ENCODE data around the gene TMEM131.

TMEM131 gene

DNA sequence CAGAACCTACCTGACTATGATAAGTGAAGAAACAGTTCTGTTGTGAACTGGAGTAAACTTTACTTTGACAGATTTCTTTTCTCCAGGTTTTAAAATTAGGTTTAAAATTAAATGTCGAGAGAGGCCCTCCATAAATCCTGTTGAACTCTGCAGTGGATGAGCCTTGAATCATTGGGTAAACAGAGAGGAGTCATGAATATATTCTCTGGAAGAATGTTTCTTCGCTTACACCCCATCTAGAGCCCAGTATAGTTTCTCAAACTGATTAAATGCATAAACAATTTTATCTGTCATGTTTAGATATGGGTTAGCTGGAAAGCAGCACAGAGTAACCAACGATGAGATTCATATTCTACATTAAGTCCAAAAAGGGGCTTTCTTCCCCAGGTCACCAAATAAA is 198.4 kb downstream of the TMEM131 start:
- TF ChIP-seq, protein P1, sequence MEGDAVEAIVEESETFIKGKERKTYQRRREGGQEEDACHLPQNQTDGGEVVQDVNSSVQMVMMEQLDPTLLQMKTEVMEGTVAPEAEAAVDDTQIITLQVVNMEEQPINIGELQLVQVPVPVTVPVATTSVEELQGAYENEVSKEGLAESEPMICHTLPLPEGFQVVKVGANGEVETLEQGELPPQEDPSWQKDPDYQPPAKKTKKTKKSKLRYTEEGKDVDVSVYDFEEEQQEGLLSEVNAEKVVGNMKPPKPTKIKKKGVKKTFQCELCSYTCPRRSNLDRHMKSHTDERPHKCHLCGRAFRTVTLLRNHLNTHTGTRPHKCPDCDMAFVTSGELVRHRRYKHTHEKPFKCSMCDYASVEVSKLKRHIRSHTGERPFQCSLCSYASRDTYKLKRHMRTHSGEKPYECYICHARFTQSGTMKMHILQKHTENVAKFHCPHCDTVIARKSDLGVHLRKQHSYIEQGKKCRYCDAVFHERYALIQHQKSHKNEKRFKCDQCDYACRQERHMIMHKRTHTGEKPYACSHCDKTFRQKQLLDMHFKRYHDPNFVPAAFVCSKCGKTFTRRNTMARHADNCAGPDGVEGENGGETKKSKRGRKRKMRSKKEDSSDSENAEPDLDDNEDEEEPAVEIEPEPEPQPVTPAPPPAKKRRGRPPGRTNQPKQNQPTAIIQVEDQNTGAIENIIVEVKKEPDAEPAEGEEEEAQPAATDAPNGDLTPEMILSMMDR (IDR thresholded peaks at IDR 0.05; ENCODE audit: unreplicated experiment in 3 of 3) = no peak
- H3K27me3 Mint-ChIP-seq (ENCODE audit: low read depth) = no peaks in the 10 kb centered on the region
- H3K4me1 Mint-ChIP-seq = no peaks in the 10 kb centered on the region
- H3K9me3 Mint-ChIP-seq = no peaks in the 10 kb centered on the region
- no peak overlapping the region for H3K4me3 Mint-ChIP-seq
- H3K27ac Mint-ChIP-seq = no peak overlapping the region
- H3K36me3 Mint-ChIP-seq (ENCODE audit: low read depth) = peaks cover 37% of the 10 kb centered on the region

DNA sequence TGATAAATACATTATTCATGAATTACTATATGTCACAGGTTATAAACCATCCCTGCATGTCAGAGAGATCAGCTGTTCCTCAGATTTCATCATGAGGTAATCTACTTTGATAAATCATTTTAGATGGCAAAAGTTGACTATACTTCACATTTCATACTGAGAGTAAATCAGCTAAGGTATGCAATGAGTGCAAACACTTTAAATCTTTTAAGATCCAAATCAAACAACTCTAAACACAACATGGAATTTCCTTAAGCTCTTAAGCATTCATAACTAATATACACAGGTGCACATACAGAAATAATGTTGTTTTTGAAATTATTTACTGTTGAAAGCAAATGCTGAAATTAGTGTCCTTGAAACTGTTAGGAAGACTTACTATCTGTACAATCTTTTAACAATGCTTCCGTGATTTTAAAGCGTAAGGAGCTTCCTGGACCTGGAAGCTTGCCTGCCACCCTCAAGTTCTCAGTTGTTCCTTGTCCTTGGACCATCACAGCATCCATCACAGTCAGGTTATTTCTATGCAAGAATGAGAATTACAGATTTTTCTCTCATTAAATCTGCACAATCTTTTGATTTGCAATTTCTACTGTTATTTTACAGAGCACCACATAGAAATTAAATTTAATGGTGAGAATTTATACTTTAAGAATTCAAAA is 199.2 kb downstream of the TMEM131 start:
- Mint-ChIP-seq H3K27ac (no peak overlapping the region), H3K27me3 (ENCODE audit: low read depth) (no peaks in the 10 kb centered on the region), H3K4me1 (no peaks in the 10 kb centered on the region), H3K36me3 (ENCODE audit: low read depth) (peaks cover 36% of the 10 kb centered on the region), H3K9me3 (no peaks in the 10 kb centered on the region), H3K4me3 (no peak overlapping the region)
- TF ChIP-seq, protein P1 (IDR thresholded peaks at IDR 0.05; ENCODE audit: unreplicated experiment in 3 of 3) = no peak

DNA sequence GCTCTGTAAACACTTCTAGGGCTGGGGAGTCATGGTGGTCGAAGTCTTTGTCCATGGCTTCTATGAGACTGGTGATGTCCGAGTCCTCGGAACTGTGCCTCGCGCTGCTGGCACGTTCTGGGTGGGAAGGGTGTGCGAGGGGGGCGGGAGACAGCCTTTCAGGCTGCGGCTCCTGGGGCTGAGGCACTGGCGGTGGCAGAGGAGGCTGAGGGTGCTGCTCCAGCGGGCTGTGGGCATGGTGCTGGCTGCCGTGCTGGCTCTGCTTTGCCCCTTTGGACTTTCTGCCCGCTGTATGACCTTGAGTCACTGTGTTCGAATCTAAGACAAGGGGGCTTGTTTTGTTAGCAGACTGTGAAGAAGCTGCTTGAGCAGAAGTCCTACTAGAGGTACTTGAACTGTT is 203.3 kb downstream of the TMEM131 start:
- H3K4me1 Mint-ChIP-seq = no peaks in the 10 kb centered on the region
- TF ChIP-seq, protein P1 (IDR thresholded peaks at IDR 0.05; ENCODE audit: unreplicated experiment in 3 of 3) = no peak
- H3K27me3 Mint-ChIP-seq (ENCODE audit: low read depth) = no peaks in the 10 kb centered on the region
- no peaks in the 10 kb centered on the region for H3K9me3 Mint-ChIP-seq
- peaks cover 58% of the 10 kb centered on the region for H3K36me3 Mint-ChIP-seq (ENCODE audit: low read depth)
- H3K27ac Mint-ChIP-seq = no peak overlapping the region
- H3K4me3 Mint-ChIP-seq = no peak overlapping the region

DNA sequence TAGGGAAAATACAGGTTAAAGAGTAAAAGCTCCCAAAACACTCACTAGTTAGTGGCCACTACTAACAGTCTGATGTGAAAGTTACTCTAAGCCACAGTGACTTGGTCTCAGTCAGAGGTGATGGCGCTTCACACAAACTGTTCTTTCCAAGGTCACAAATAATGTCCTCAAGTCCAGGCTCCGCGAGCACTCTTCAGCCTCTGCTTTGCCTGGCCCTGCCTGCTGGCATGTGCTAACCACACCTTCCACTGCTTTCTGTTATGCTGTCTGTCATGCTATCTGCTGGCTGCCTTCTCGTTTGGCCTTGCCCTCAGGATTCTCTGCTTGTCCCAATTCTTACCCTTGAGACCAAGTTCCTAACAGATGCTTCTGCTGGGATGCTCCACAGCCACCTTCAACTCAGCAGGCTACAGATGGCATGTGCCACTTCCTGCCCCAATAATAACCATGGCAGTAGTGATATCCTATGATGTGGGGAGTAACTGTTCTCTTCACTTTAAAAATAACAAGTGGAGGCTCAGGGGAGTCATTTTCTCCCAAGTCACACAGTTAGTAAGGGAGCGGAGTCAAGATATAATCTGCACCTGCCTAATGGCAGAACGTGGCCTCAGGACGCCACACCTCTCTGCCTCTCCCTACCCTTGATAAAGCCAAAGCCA is 206.6 kb downstream of the TMEM131 start:
- no peaks in the 10 kb centered on the region for H3K4me1 Mint-ChIP-seq
- TF ChIP-seq, protein P1 (IDR thresholded peaks at IDR 0.05; ENCODE audit: unreplicated experiment in 3 of 3) = no peak
- H3K36me3 Mint-ChIP-seq (ENCODE audit: low read depth) = peaks cover 50% of the 10 kb centered on the region
- no peak overlapping the region for H3K27ac Mint-ChIP-seq
- no peaks in the 10 kb centered on the region for H3K9me3 Mint-ChIP-seq
- H3K27me3 Mint-ChIP-seq (ENCODE audit: low read depth) = no peaks in the 10 kb centered on the region
- no peak overlapping the region for H3K4me3 Mint-ChIP-seq

DNA sequence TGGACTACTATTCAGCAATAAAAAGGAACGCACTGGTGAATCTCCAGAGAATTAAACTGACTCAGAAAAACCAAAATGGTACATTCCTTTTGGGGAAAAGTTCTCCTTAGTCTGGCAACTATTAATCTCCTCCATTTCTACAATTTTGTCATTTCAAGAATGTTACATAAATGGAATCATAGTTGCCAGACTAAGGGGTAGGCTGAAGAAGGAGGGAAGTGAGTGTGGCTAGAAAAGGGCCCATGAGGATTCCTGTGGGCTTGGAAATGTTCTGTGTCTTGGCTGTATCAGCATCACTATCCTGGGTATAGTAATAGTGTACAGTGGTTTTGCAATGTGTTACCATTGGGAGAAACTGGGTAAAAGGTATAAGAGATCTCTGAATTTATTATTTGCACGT is 209.9 kb downstream of the TMEM131 start:
- no peaks in the 10 kb centered on the region for H3K4me1 Mint-ChIP-seq
- H3K4me3 Mint-ChIP-seq = no peak overlapping the region
- H3K36me3 Mint-ChIP-seq (ENCODE audit: low read depth) = peaks cover 32% of the 10 kb centered on the region
- H3K9me3 Mint-ChIP-seq = no peaks in the 10 kb centered on the region
- TF ChIP-seq, protein P1 (IDR thresholded peaks at IDR 0.05; ENCODE audit: unreplicated experiment in 3 of 3) = no peak
- H3K27me3 Mint-ChIP-seq (ENCODE audit: low read depth) = no peaks in the 10 kb centered on the region
- H3K27ac Mint-ChIP-seq = no peak overlapping the region

DNA sequence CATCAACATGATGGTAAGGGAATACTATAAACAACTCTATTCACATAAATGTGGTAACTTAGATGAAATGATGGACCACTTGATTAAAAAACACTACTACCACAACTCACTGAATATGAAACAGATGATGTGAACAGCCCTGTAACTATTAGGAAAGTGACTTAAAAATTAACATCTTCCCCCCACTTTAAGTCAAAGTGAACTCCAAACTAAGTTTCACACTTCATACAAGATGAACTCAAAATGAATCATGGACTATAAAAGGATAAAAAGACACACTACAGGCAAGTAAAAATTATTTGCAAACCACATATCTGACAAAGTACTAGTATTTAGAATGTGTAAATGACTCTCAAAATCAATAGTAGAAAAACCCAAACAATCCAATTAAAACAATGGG is 210.8 kb downstream of the TMEM131 start:
- TF ChIP-seq, protein P1 (IDR thresholded peaks at IDR 0.05; ENCODE audit: unreplicated experiment in 3 of 3) = no peak
- no peaks in the 10 kb centered on the region for H3K9me3 Mint-ChIP-seq
- peaks cover 30% of the 10 kb centered on the region for H3K36me3 Mint-ChIP-seq (ENCODE audit: low read depth)
- no peak overlapping the region for H3K27ac Mint-ChIP-seq
- no peak overlapping the region for H3K4me3 Mint-ChIP-seq
- H3K4me1 Mint-ChIP-seq = no peaks in the 10 kb centered on the region
- H3K27me3 Mint-ChIP-seq (ENCODE audit: low read depth) = no peaks in the 10 kb centered on the region

Measured in nephron (organoid).